Trophoblast cell (in vitro differentiated cells and primary cell): ENCODE measurements around the gene AQP12A.

Source experiments
- DNase-seq, 2 donors: peaks; one replicate each; pipeline ENCODE4 v3.0.0-alpha.2; 2016
- H2AFZ ChIP-seq: 2 replicates; pipeline ENCODE4 v1.6.1; 2013; ENCODE audit warnings: low read length, moderate library complexity, mild to moderate bottlenecking; ENCODE audit not compliant: insufficient read depth, poor library complexity
- H2AK5ac ChIP-seq: 2 replicates; pipeline ENCODE4 v1.6.1; 2013; ENCODE audit warnings: mild to moderate bottlenecking, low read length
- H2BK120ac ChIP-seq: 2 replicates; pipeline ENCODE4 v1.6.1; 2013; ENCODE audit warnings: low read length, mild to moderate bottlenecking, moderate library complexity; ENCODE audit not compliant: insufficient read depth, poor library complexity
- H2BK12ac ChIP-seq: 2 replicates; pipeline ENCODE4 v1.6.1; 2013; ENCODE audit warnings: mild to moderate bottlenecking, low read length, moderate library complexity
- H2BK5ac ChIP-seq: 2 replicates; pipeline ENCODE4 v1.6.1; 2013; ENCODE audit warnings: low read length, low read depth, moderate library complexity, mild to moderate bottlenecking; ENCODE audit not compliant: poor library complexity
- H3K14ac ChIP-seq: 2 replicates; pipeline ENCODE4 v1.6.1; 2013; ENCODE audit warnings: mild to moderate bottlenecking, low read length
- H3K18ac ChIP-seq: 2 replicates; pipeline ENCODE4 v1.6.1; 2013; ENCODE audit warnings: mild to moderate bottlenecking, low read length
- H3K23ac ChIP-seq: 2 replicates; pipeline ENCODE4 v1.6.1; 2013; ENCODE audit warnings: low read length
- H3K27ac ChIP-seq: 2 replicates; pipeline ENCODE4 v1.5.1; 2013; ENCODE audit warnings: low read depth, mild to moderate bottlenecking, inconsistent platforms, low read length, moderate library complexity
- H3K27me3 ChIP-seq: 2 replicates; pipeline ENCODE4 v1.6.1; 2013; ENCODE audit warnings: inconsistent platforms, mild to moderate bottlenecking, low read length, moderate library complexity; ENCODE audit not compliant: insufficient read depth
- H3K36me3 ChIP-seq, 2 experiments: 1 replicate in 1 of 2; 2 replicates in 1 of 2; pipeline ENCODE4 v1.6.1; 2013; ENCODE audit warnings: low read length in 2 of 2, mild to moderate bottlenecking in 2 of 2, moderate library complexity in 1 of 2; ENCODE audit not compliant: insufficient read depth in 2 of 2, control insufficient read depth in 1 of 2
- H3K4ac ChIP-seq: 2 replicates; pipeline ENCODE4 v1.6.1; 2013; ENCODE audit warnings: low read depth, mild to moderate bottlenecking, low read length, moderate library complexity
- H3K4me1 ChIP-seq, 2 experiments: 1 replicate in 1 of 2; 2 replicates in 1 of 2; pipeline ENCODE4 v1.6.1; 2013; ENCODE audit warnings: low read length in 2 of 2, mild to moderate bottlenecking in 2 of 2, moderate library complexity in 1 of 2; ENCODE audit not compliant: insufficient read depth in 2 of 2, control insufficient read depth in 1 of 2
- H3K4me2 ChIP-seq: 2 replicates; pipeline ENCODE4 v1.6.1; 2013; ENCODE audit warnings: inconsistent platforms, mild to moderate bottlenecking, low read length, moderate library complexity
- H3K4me3 ChIP-seq: 2 replicates; pipeline ENCODE4 v1.5.1; 2013; ENCODE audit warnings: mild to moderate bottlenecking, low read depth, low read length, inconsistent platforms
- H3K79me1 ChIP-seq: one replicate; pipeline ENCODE4 v1.6.1; 2013; ENCODE audit warnings: low read length
- H3K79me2 ChIP-seq: 2 replicates; pipeline ENCODE4 v1.6.1; 2013; ENCODE audit warnings: low read length, mild to moderate bottlenecking; ENCODE audit not compliant: control insufficient read depth, insufficient read depth, poor library complexity
- H3K9ac ChIP-seq: 2 replicates; pipeline ENCODE4 v1.6.1; 2013; ENCODE audit warnings: mild to moderate bottlenecking, low read length
- H3K9me3 ChIP-seq: 2 replicates; pipeline ENCODE4 v1.6.1; 2013; ENCODE audit warnings: low read depth, mild to moderate bottlenecking, control low read depth, inconsistent platforms, low read length; ENCODE audit not compliant: insufficient read depth
- H4K12ac ChIP-seq: 2 replicates; pipeline ENCODE4 v1.6.1; 2013; ENCODE audit warnings: low read depth, mild to moderate bottlenecking, low read length, moderate library complexity
- H4K8ac ChIP-seq: 2 replicates; pipeline ENCODE4 v1.6.1; 2013; ENCODE audit warnings: low read depth, mild to moderate bottlenecking, low read length, moderate library complexity
- H4K91ac ChIP-seq: one replicate; pipeline ENCODE4 v1.6.1; 2013; ENCODE audit warnings: low read depth, mild to moderate bottlenecking, low read length, moderate library complexity
- WGBS: extraction: QIAGEN DNeasy Blood & Tissue Kit; methylation state at CpG from one replicate; pipeline ENCODE4 v1.1.7; 2013; ENCODE audit warnings: missing lambda C conversion rate; ENCODE audit not compliant: insufficient read length, insufficient coverage; ENCODE audit errors: extremely low coverage; 5-methylcytosine and 5-hydroxymethylcytosine counted together

The AQP12A gene

GRCh38 chr2:240707821-240708220 is 16.2 kb downstream of the AQP12A start:
- Histone ChIP-seq H2BK5ac (no peak overlapping the region), H3K18ac (no peak overlapping the region), H3K23ac (no peak overlapping the region), H4K8ac (no peak overlapping the region), H3K27me3 (no peaks in the 10 kb centered on the region), H3K4me1 (no peaks in the 10 kb centered on the region), H3K9me3 (no peaks in the 10 kb centered on the region), H3K27ac (no peak overlapping the region), H4K91ac (no peak overlapping the region), H3K4me2 (no peak overlapping the region), H3K79me1 (no peaks in the 10 kb centered on the region), H2BK120ac (no peak overlapping the region), H3K9ac (no peak overlapping the region), H3K4ac (no peak overlapping the region), H3K79me2 (no peaks in the 10 kb centered on the region), H3K36me3 (no peaks in the 10 kb centered on the region), H3K4me3 (no peak overlapping the region), H2AK5ac (no peak overlapping the region), H2BK12ac (no peak overlapping the region), H4K12ac (no peak overlapping the region), H3K14ac (no peak overlapping the region), H2AFZ (no peak overlapping the region)
- DNase-seq, result no peak
- no CpG with 5 or more reads among the region's 10 CpGs for WGBS

GRCh38 chr2:240708457-240708856 is 16.8 kb downstream of the AQP12A start:
- WGBS, result no CpG with 5 or more reads among the region's 7 CpGs

DNA sequence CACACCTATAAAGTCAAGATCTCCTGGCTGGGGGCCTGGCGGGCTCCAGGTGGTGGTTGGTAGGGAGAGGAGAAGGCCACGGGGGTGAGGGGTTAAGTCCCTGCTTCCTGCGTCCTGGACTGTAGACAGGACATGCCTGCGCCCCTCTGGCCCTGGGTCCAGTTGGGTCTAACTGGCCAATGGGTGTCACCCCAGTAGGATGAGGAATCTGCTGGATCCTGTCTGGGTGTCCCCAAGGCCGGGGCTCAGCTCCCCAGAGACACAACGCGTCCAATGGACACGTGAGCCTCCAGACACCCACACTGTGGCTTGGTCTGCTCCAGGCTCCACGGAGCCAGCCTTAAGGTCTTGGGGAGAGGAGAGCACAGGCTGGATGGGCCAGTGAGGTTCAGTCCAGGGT is 19.6 kb downstream of the AQP12A start:
- no CpG with 5 or more reads among the region's 9 CpGs for WGBS
- H3K14ac ChIP-seq, result no peak overlapping the region

More at GRCh38 chr2:240708457-240708856, 16.8 kb downstream of the AQP12A start:
- no peak overlapping the region for H3K4ac ChIP-seq
- H4K8ac ChIP-seq, result no peak overlapping the region
- no peak overlapping the region for H2BK5ac ChIP-seq
- no peak for DNase-seq
- no peaks in the 10 kb centered on the region for H3K79me1 ChIP-seq
- H3K23ac ChIP-seq, result no peak overlapping the region
- no peaks in the 10 kb centered on the region for H3K9me3 ChIP-seq
- H2AFZ ChIP-seq, result no peak overlapping the region
- H2AK5ac ChIP-seq, result no peak overlapping the region
- no peak overlapping the region for H2BK120ac ChIP-seq
- no peaks in the 10 kb centered on the region for H3K27me3 ChIP-seq
- H3K4me2 ChIP-seq, result no peak overlapping the region
- no peak overlapping the region for H3K27ac ChIP-seq
- H2BK12ac ChIP-seq, result no peak overlapping the region
- H3K14ac ChIP-seq, result no peak overlapping the region
- no peak overlapping the region for H3K4me3 ChIP-seq
- no peak overlapping the region for H3K9ac ChIP-seq
- H4K12ac ChIP-seq, result no peak overlapping the region
- no peaks in the 10 kb centered on the region for H3K79me2 ChIP-seq
- no peak overlapping the region for H3K18ac ChIP-seq
- H3K4me1 ChIP-seq, result no peaks in the 10 kb centered on the region
- H4K91ac ChIP-seq, result no peak overlapping the region
- no peaks in the 10 kb centered on the region for H3K36me3 ChIP-seq

DNA sequence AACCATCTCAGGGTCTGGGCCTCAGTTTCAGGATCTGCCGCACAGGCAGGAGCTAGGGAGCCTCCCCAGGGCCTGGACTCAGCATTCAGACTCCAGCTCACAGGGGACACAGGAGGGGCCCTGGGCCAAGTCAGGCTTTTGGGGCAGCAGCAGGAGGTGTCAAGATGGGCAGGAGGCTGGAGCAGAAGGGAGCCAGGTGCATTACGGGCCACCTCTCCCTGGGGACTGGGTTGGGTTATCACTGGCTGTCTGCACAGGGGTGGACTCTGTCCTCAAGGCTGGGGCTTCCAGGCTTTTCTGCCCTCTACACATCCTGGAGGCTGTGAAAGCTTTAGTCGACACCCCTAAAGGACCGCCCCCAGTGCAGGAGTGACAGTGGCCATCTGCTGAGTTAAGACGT is 20.0 kb downstream of the AQP12A start:
- H2BK5ac ChIP-seq, result no peak overlapping the region
- no peak overlapping the region for H3K23ac ChIP-seq
- H3K4ac ChIP-seq, result no peak overlapping the region
- H2BK120ac ChIP-seq, result no peak overlapping the region
- H3K9ac ChIP-seq, result no peak overlapping the region
- H3K79me2 ChIP-seq, result no peaks in the 10 kb centered on the region
- H2BK12ac ChIP-seq, result no peak overlapping the region
- H3K14ac ChIP-seq, result no peak overlapping the region
- no peak overlapping the region for H4K12ac ChIP-seq
- H2AK5ac ChIP-seq, result no peak overlapping the region
- no peak overlapping the region for H2AFZ ChIP-seq
- no peak overlapping the region for H3K18ac ChIP-seq
- H4K91ac ChIP-seq, result no peak overlapping the region
- no peak overlapping the region for H3K27ac ChIP-seq
- no peaks in the 10 kb centered on the region for H3K27me3 ChIP-seq
- WGBS, result no CpG with 5 or more reads among the region's 5 CpGs
- no peaks in the 10 kb centered on the region for H3K4me1 ChIP-seq
- H3K36me3 ChIP-seq, result no peaks in the 10 kb centered on the region
- H3K4me2 ChIP-seq, result no peak overlapping the region
- H4K8ac ChIP-seq, result no peak overlapping the region
- H3K4me3 ChIP-seq, result no peak overlapping the region
- no peaks in the 10 kb centered on the region for H3K79me1 ChIP-seq
- no peak for DNase-seq
- no peaks in the 10 kb centered on the region for H3K9me3 ChIP-seq

More for the DNA sequence above, 19.6 kb downstream of the AQP12A start:
- Histone ChIP-seq H3K79me2 (no peaks in the 10 kb centered on the region), H3K27ac (no peak overlapping the region), H4K91ac (no peak overlapping the region), H3K79me1 (no peaks in the 10 kb centered on the region), H3K9me3 (no peaks in the 10 kb centered on the region), H2BK5ac (no peak overlapping the region), H4K8ac (no peak overlapping the region), H2AK5ac (no peak overlapping the region), H2AFZ (no peak overlapping the region), H3K9ac (no peak overlapping the region), H3K18ac (no peak overlapping the region), H3K4me3 (no peak overlapping the region), H3K36me3 (no peaks in the 10 kb centered on the region), H2BK120ac (no peak overlapping the region), H3K4me2 (no peak overlapping the region), H3K23ac (no peak overlapping the region), H4K12ac (no peak overlapping the region), H3K27me3 (no peaks in the 10 kb centered on the region), H3K4ac (no peak overlapping the region), H2BK12ac (no peak overlapping the region), H3K4me1 (no peaks in the 10 kb centered on the region)
- no peak for DNase-seq
